Adipocyte (in vitro differentiated cells): ENCODE data around the gene MTA3.

ENCODE experiments used
- DNase-seq: peaks from one replicate; pipeline ENCODE4 v3.0.0-alpha.2; 2015; ENCODE audit warnings: low read depth
- H3K27me3 ChIP-seq: replicated peaks from 2 replicates; pipeline ENCODE4 v1.7.0; 2013; ENCODE audit warnings: mild to moderate bottlenecking, low read length, moderate library complexity; ENCODE audit not compliant: control insufficient read depth, insufficient read depth
- H3K36me3 ChIP-seq: 2 replicates; pipeline ENCODE4 v1.7.0; 2013; ENCODE audit warnings: low read length, mild to moderate bottlenecking, moderate library complexity; ENCODE audit not compliant: control insufficient read depth, insufficient read depth, severe bottlenecking
- H3K4me1 ChIP-seq: 2 replicates; pipeline ENCODE4 v1.7.0; 2013; ENCODE audit warnings: mild to moderate bottlenecking, low read length, moderate library complexity; ENCODE audit not compliant: control insufficient read depth, insufficient read depth
- H3K4me3 ChIP-seq: 2 replicates; pipeline ENCODE4 v1.7.0; 2013; ENCODE audit warnings: mild to moderate bottlenecking, low read length, moderate library complexity
- H3K9ac ChIP-seq: 2 replicates; pipeline ENCODE4 v1.7.0; 2013; ENCODE audit warnings: mild to moderate bottlenecking, low read length, moderate library complexity
- H3K9me3 ChIP-seq: 2 replicates; pipeline ENCODE4 v1.7.0; 2013; ENCODE audit warnings: mild to moderate bottlenecking, low read length, moderate library complexity; ENCODE audit not compliant: control insufficient read depth

MTA3 gene

GRCh38 chr2:42792087-42792582 lies 223.7 kb downstream of the MTA3 start:
- Histone ChIP-seq H3K9me3 (no peaks in the 10 kb centered on the region), H3K9ac (no peak overlapping the region), H3K36me3 (no peaks in the 10 kb centered on the region), H3K4me1 (no peaks in the 10 kb centered on the region), H3K4me3 (peak overlapping the region; percentile 72), H3K27me3 (peaks cover 27% of the 10 kb centered on the region)
- DNase-seq, result no peak

- Histone ChIP-seq H3K36me3 (no peaks in the 10 kb centered on the region), H3K4me1 (no peaks in the 10 kb centered on the region), H3K4me3 (peak within 1 kb of the TSS; percentile 72), H3K9me3 (no peaks in the 10 kb centered on the region), H3K9ac (peak within 1 kb of the TSS; percentile 25), H3K27me3 (peaks cover 22% of the 10 kb centered on the region)
- no peak for DNase-seq
Measured at GRCh38 chr2:42792583-42793333, 224.3 kb downstream of the MTA3 start, which contains the start of gene HAAO. Gene HAAO (minus strand): TSS chr2:42792583. CDS start chr2:42792536, 47 bp downstream.

DNA sequence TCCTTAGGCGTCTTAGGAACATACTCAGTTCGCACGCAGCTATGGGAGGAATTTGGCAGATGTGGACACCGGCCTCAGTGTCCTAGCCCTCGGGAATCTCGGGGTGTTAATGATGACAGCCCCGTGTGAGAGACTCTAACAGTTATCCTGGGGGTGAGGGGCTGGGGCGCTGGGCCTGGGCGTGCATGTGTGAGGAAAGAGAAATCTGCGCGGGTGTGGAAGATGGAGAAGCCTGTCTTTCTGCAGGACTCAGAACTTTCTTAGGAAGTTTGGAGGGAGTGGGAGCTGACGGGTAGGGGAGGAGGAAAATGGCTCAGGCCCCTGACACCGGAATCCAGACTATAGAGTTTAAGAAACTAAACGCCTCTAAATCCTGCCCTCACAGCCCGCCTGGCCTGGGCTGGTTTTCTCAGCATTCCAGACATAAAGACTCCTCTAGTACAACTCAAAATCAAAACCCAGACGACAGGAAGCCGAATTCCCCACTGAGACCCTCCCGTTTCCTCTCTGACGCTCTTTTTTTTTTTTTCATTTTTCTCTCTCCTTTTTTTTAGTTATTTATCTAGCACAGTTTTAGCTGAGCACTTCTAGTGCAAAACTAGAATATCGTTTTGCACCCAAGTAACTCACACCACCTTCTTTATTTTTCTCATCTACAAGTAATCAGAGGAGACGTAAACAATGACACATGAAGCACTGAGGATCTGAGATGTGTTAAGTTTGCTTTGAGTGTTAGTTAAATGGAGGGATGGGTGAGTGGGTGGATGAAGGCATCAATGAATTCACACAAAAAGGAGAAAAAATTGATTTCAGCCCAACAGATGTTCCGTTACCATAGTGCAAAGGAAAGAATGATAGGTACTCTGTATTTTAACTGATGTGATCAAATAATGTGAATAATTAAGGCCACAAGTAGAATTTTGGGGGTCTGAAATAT lies 225.2 kb downstream of the MTA3 start:
- no peak for DNase-seq
- H3K4me3 ChIP-seq, result peak overlapping the region; percentile 72
- no peak overlapping the region for H3K9ac ChIP-seq
- no peaks in the 10 kb centered on the region for H3K36me3 ChIP-seq
- H3K9me3 ChIP-seq, result no peaks in the 10 kb centered on the region
- H3K4me1 ChIP-seq, result no peaks in the 10 kb centered on the region
- peaks cover 22% of the 10 kb centered on the region for H3K27me3 ChIP-seq

DNA sequence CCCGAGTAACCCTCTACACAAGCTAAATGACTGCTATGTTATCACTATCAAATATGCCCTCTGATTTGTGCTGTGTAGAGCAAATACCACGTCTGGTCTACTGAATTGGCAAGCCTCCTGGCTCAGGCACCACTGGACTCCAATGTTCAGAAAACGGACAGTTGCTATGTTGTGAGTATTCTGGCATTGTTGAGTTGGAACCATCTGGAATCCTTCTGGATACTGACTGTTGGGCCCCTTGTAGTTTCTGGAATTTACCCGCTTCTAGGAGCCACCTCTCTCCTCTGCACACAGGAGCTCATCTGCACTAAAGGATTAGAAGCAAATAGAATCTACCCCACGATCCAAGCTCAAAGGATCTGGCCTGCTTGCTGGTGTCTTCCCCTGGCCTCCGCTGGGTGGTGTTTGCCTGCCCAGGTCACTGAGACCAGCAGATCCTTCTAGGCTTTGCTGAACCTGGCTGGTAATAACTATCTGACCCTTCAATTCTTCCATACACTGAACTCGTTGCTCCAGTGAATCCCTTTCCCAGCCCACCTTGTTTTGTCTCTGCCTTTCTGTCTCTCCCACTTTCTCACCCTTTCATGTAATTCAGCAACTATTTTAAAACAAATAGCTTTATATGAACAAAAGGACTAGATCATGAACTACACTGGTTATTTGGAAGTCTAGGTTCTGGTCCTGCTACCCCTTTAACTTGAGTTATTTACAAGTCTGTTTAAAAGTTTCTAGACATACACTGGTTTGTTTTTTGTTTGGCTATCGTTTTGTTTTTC lies 226.0 kb downstream of the MTA3 start:
- Histone ChIP-seq H3K9me3 (no peaks in the 10 kb centered on the region), H3K4me3 (no peak overlapping the region)
- DNase-seq, result no peak

DNA sequence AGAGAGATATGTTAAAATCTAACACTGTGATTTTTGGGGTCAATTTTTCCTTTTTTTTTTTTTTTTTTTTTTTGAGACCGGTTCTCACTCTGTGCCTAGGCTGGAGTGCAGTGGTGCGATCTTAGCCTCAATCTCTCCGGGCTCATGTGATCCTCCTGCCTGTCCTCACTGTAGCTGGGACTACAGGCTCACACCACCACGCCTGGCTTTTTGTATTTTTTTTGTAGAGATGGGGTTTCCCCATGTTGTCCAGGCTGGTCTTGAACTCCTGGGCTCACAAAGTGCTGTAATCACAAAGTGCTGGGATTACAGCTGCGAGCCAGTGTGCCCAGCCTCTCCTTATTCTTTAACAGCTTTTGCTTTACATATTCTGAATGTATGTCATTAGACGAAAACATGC lies 226.8 kb downstream of the MTA3 start:
- Histone ChIP-seq H3K4me1 (no peaks in the 10 kb centered on the region), H3K9me3 (no peaks in the 10 kb centered on the region), H3K36me3 (no peaks in the 10 kb centered on the region), H3K4me3 (no peak overlapping the region), H3K27me3 (peaks cover 15% of the 10 kb centered on the region), H3K9ac (no peak overlapping the region)
- DNase-seq, result no peak

More for the DNA sequence above, 226.0 kb downstream of the MTA3 start:
- Histone ChIP-seq H3K36me3 (no peaks in the 10 kb centered on the region), H3K27me3 (peaks cover 22% of the 10 kb centered on the region), H3K4me1 (no peaks in the 10 kb centered on the region), H3K9ac (no peak overlapping the region)

- no peak overlapping the region for H3K9ac ChIP-seq
- H3K9me3 ChIP-seq, result no peaks in the 10 kb centered on the region
- no peaks in the 10 kb centered on the region for H3K36me3 ChIP-seq
- H3K27me3 ChIP-seq, result peaks cover 14% of the 10 kb centered on the region
- no peak for DNase-seq
- no peak overlapping the region for H3K4me3 ChIP-seq
- H3K4me1 ChIP-seq, result peaks cover 3% of the 10 kb centered on the region
Measured at GRCh38 chr2:42795841-42796301, 227.4 kb downstream of the MTA3 start.

DNA sequence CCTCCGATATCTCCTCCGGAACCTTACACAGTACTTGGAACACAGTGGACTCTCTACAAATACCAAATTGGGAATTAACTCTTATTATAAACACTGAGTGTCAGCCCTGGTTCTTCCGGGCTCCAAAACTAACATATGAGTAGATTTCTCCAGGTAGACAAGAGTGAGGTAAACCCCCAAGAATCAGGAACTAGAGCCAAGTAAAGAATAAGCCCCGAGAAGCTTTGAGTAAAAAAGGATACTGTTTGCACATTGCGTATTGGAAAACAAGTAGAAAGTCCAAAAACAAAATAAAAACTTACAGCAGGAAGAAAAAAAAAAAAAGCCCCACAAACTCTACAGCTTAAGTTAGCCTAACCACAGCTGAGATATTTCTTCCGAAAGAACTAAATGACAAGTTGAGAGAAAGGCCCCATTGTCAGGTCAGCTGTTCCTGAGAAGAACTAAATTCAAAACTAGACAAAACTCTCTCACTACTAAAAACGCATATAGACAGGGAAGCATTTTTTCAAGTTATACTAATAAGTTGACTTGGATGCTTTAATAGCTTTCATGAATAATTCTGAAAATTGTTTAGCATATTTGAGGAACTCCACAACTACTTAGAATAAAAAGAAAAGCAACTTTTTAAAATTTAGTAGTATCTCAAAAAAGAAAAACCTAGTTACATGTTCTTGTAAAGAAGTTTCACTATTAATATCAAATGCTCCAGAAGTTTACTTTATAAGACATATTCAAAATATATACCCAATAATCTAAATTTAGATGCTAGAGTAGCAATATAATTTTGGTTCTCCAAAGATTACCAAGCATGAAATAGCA lies 228.2 kb downstream of the MTA3 start:
- no peak for DNase-seq
- Histone ChIP-seq H3K9ac (no peak overlapping the region), H3K27me3 (peaks cover 6% of the 10 kb centered on the region), H3K4me1 (peaks cover 10% of the 10 kb centered on the region), H3K9me3 (no peaks in the 10 kb centered on the region), H3K36me3 (no peaks in the 10 kb centered on the region), H3K4me3 (no peak overlapping the region)

DNA sequence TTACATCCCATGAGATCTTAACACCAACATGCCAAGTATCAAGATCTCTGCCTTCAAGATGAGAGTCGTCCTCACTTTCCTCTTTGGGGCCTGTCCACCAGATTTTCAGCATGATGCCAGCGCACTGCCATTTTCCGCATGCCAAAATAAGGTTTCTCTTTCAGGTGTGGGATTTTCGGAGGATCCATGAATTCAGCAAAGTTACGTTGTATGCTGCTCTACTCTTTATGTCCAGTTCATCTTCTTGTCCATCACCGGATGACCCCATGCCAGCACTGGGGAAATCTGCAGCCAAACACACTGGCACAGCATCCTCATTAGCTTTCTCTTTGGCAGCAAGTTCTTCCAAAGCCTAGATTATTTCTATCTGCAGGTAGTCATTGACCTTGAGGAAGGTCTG lies 228.8 kb downstream of the MTA3 start:
- no peaks in the 10 kb centered on the region for H3K36me3 ChIP-seq
- H3K4me3 ChIP-seq, result no peak overlapping the region
- no peak overlapping the region for H3K9ac ChIP-seq
- H3K9me3 ChIP-seq, result no peaks in the 10 kb centered on the region
- no peaks in the 10 kb centered on the region for H3K27me3 ChIP-seq
- peaks cover 15% of the 10 kb centered on the region for H3K4me1 ChIP-seq
- no peak for DNase-seq

DNA sequence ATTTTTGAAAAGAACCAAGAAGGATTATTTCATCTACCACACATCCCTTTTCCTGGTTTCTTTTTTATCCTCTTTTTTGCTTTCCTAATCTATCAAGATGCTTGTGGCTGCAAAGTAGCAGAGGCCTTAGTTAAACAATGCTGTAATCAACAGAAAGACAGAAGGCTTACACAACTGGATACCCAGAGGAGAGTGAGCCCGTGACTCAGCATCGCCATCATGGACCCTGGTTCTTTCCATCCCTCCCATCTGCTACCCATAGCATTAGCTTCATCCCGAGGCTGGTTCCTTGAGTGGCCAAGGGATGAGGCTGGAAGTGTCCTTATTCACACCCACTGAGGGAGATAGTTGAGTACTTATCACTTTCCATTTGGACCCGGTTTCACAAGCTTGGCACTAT lies 231.4 kb downstream of the MTA3 start:
- no peak for DNase-seq
- H3K27me3 ChIP-seq, result no peaks in the 10 kb centered on the region
- no peaks in the 10 kb centered on the region for H3K36me3 ChIP-seq
- no peaks in the 10 kb centered on the region for H3K9me3 ChIP-seq
- H3K4me1 ChIP-seq, result peaks cover 18% of the 10 kb centered on the region
- H3K4me3 ChIP-seq, result no peak overlapping the region
- no peak overlapping the region for H3K9ac ChIP-seq

DNA sequence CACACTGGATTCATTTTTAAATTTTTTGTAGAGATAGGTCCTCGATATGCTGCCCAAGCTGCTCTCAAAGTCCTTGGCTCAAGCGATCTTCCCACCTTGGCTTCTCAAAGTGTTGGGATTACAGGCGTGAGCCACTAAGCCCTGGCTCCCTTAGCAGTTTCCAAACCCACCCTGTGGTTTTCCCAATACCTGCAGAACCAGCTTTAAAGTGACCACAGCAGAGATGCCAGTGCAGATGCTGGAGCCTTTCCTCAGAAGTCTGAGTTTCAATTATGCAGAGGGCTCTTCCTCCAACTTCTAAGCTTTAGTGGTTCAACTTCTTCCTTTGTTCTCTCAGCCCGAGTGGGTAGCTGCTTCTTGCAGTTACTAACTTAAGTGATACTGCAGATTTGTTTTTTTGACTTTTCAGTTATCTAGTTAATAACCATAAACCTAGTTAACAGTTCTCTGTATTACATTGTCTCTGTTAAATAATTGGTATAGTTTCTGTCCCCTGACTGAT lies 232.1 kb downstream of the MTA3 start:
- Histone ChIP-seq H3K4me1 (peaks cover 18% of the 10 kb centered on the region), H3K36me3 (no peaks in the 10 kb centered on the region), H3K27me3 (no peaks in the 10 kb centered on the region), H3K4me3 (no peak overlapping the region), H3K9ac (no peak overlapping the region), H3K9me3 (no peaks in the 10 kb centered on the region)
- DNase-seq, result no peak
